NOMO-1 treated with dmso at 0.1 percent for 144 hours (cell line): ENCODE measurements around the gene L1CAM.
A peak's percentile ranks its signal among the peaks of the same experiment; 100 is the strongest.

Source experiments
- DNase-seq: peaks from one replicate; lab custom pipeline; 2025; ENCODE audit not compliant: unreplicated experiment; lab: John Stamatoyannopoulos, UW

L1CAM gene

DNA sequence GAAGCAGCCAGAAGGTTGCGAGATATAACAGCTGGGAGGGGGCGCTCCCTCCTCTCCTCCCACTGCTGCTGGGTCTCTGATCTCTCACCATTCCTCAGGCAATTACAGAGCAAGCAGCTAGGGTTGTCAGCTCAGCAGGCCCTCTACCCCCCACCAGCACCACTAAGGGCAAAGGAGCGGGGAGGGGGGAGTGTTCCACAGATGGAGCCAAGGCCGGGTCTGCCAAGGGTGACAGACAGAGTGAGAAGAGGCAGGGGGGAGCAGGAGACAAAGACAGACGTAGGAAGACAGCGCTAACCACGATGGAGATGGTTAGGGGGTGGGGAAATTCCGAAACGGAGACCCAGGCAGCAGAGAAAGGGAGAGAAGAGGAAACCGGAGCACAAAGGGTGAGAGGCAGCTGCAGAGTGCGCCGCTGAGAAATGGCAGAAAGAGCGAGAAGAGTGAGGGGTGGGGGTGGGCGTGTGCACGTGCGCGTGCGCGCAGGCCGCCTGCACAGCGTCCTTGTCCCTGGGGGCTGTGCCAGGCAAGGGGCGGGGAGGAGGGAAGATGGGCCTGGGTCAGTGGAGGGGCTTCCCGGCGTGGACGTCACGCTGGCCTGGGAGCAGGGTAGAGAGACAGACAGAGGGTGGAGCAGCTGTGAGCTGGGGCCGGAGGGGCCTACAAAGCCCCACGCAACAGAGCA, 6.9 kb downstream of the L1CAM start:
- DNase-seq, result no peak

DNA sequence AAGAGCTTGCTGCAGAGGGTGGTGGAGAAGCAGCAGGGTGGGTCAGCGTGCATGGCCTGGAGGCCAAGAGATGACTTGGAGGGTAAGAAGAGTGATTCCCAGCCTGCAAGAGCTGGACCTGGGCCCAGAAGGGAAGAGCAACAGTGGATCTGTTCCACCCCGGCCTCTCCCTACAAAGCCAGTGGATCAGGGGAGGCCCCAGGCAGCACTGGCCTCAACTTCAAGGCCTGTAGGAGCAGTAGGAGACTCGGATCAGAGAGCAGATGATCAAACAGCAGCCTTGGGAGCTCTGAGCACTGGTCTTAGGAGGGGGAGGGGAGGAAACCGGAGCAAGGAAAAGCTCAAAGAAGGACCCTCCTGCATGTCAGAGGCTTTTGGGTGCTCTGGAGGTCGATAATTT, 7.6 kb downstream of the L1CAM start:
- no peak for DNase-seq

DNA sequence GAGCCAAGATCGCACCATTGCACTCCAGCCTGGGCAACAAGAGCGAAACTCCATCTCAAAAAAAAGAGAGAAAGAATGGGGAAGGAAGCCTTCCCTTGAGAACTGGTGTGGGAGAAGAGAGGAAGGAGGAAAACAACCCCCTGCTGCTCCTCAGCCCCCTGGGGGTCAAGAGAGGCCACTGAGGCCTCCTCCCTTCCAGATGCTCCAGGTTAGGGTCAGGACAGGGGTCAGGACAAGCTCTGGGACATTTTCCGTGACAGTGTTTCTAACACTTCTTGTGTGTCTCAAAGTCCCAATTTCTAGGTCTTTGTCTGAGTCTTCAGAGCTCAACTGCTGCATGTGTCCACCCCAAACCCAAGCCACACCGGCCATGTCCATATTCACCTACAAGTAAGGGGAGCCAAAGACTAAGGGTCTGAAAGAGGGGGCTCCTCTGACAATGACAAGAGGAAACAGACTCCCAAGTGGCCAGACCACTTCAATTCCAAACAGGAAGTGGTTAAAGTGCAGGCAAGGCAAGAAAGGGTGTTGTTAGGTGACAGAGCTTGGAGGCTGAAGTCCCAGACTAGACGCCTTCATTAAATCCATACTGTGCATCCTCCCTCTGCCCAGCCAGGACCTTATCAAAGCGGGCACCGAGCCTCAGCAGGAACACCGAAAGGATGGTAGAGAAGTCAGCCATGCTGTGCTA, 8.3 kb downstream of the L1CAM start:
- DNase-seq, result no peak

DNA sequence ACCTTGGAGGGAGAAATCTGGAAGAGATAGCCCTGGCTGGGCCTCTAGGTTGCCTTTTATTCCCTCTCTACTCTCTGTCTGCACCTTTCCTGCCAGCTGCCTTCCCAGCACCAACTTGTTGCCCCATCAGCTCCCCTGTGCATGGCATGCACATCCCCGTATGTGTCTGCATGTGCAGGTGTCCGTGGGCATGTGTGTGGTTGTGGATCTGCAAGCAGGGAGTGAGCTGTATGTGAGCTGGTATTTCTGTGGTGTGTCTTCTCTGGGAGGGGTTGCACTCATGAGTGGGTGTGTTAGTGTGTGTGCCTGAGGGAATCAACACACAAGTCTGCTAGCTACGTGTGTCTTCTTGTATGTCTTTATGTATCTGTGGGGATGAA, 9.9 kb downstream of the L1CAM start:
- DNase-seq, result no peak

DNA sequence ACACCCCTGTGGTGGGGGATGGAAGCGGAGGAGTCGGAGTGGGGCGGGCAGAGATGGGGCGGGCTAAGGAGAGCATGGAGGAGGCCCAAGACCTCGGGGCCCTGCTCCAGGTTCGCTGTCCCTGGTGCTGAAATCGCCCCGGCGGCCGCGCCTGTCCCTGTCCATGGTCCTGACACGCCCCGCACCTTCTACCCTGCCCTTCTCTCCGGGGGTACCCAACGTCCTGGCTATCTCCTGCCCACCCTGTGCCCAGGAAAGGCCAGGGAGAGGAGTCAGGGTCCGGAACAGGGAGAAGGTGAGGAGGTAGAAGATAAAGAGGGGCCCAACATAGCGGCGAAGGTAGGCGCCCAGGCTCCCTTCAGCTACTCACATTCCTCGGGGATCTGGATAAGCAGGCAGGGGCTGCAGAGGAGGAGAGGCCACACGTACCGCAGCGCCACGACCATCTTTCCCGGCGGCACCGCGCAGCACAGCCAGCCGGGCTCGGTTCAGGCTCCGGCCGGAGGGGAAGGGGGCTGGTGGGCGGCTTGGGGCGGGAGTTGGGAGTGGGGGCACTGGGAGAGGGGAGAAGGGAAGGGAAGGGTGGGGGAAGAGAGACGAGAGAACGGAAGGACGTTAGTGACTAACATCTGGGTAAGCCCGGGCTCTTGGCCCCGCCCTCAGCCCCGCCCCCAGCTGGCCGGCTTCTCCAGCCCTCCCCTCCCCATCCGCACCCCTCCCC, 10.4 kb downstream of the L1CAM start:
- DNase-seq, result peak; percentile 26

- no peak for DNase-seq
Measured at GRCh38 chrX:153874366-153875125, 11.4 kb downstream of the L1CAM start.

DNA sequence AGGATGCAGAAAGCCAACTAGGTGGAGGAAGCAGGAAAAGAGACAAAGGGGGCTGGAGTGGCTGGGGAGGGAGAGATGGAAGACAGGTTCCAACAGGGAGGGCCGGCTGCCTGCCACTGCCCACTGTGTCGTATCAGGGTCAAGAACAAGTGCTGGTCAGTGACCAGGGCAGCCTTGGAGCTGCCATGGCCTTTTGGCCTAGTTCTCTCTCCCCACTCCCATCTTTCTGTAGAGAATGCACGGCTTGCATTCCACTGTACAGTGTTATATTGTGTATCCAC, 11.9 kb downstream of the L1CAM start:
- DNase-seq, result no peak

DNA sequence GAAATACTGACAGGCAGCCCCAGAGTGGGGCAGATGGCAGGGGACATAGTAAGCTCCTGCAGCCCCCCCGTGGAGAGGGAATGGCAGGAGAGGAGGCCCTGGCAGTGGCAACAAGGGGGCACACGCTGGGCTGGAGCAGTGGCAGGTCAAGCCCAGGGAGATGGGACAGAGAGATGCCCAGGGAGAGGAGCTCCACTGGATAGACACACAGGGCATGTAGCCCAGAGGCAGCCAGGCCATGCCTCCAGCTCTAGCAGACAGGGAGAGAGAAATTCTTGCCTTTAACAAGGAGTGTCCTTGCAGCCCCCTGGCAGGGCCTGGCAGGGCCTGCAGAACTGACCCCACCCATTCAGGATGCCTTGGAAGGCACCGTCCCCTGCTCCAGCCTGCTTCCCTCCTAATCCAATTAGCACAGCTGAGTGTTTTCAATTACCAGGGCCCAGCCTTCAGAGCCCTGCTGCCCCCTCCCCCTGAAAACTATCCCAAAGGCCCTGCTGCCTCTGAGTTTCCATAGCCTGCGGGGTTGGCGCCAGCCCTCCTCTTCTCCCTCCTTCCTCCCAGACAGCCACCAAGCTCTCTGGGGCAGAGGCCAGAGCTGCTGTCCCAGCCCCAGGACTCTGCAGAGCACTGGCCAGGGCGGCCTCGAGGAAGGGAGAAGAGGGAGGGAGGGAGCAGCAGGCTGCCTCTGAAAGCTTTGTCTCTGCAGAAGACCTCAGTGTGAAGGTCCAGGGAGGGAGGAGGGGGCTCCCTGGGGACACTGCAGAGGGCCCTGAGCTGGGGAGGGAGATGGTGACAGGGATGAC, 12.5 kb downstream of the L1CAM start:
- no peak for DNase-seq

GRCh38 chrX:153871946-153872878, 13.8 kb downstream of the L1CAM start:
- DNase-seq, result no peak

DNA sequence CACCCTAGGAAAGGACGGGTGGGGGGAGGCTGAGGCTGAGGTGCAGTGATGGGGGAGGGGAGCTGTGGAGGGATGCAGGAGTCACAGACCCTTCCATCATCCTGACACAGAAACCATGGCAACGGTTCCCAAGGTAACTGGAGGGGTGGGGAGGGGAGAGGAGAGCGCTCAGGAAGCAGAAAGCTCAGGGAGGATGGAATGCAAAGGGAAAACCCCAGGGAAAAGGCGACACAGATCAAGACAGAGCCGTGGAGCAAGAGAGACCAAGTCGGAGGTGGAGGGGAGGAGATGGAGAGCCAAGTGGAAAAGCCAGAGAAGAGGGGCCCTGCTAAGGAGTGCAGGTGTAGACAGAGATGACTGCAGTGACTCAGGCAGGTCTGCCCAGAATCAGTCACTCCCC, 14.5 kb downstream of the L1CAM start:
- DNase-seq, result no peak

DNA sequence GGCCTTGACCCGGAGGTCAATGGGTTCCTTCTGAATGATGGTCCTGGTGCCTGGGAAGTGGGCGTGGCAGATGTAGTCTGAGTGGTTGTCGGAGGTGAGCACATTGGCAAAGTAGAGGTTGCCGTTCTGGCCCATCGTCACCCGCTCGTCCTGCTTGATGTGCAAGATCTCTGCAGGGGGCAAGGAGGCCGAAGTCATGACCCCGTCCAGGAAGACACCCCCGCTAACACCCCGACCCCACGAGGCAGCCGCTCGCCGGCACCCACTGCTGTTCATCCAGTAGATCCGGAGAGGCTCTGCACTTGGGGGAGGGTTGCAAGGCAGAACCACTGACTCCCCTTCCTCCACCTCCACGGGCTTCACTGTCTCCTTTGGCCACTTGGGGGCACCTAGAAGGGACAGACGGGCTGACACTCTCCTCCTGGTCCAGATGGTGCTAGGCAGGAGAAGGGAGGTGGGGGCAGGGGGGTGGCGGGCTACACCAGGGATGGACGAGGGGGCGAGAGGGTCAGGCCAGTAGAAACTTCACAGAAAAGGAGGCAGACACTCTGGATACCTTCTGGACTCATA, 15.1 kb downstream of the L1CAM start:
- DNase-seq, result no peak

- DNase-seq, result no peak
Measured at GRCh38 chrX:153870288-153870690, 15.7 kb downstream of the L1CAM start.

DNA sequence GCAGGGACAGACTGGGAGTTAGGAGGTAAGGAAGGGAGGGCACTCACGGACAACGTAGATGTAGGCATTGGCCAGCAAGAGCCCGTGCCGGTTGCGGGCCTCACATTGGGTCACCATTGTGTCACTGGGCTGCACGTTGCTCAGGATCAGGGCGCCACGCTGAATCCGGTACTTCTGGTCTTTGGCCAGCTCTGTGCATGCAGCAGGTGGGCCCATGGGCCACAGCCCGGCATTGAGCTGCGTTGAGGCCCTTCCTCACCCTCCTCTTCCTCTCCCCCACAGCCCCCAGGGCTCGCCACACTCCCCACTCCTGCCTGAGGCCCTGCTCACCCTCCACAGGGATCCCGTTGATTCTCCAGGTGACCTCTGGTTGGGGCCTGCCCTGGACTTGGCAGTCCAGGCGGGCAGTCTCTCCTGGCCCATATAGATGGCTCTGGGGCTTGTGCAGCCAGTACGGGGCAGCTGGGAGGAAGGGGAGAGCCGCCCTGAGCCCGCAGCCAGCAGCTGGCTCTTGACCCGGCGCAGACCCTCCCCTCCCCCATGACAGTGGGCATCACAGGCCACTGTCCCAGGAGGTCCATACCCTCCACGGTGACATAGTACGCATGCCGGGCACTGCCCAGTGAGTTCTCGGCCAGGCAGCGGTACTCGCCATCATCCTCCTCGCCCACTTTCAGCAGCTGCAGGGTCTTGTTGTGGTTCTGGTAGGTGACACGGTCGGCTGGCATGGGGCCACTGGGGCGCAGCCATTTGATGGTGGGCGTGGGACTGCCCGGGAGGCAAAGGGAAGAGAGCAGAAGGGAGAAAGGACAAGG, 16.3 kb downstream of the L1CAM start:
- no peak for DNase-seq

- DNase-seq, result no peak
Measured at GRCh38 chrX:153868576-153869472, 17.1 kb downstream of the L1CAM start.

DNA sequence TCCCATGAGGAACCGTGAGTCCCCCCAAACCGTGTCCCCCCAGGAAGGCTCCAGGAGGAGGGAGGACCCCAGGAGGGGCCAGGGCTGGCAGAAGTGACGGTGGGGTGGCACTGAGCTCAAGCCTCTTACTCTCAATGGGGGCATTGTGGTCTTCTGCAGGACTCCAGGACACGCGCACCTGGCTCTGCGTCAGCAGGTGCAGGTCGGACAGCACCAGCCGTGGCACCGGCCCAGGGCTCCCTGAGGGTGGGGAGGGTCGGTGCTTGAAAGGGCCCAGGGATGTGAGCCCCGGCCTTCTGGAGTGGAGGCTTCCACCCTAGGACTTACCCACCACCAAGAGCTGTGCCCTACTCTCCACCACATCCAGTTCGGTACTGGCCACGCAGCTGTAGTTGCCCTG, 18.3 kb downstream of the L1CAM start:
- no peak for DNase-seq

DNA sequence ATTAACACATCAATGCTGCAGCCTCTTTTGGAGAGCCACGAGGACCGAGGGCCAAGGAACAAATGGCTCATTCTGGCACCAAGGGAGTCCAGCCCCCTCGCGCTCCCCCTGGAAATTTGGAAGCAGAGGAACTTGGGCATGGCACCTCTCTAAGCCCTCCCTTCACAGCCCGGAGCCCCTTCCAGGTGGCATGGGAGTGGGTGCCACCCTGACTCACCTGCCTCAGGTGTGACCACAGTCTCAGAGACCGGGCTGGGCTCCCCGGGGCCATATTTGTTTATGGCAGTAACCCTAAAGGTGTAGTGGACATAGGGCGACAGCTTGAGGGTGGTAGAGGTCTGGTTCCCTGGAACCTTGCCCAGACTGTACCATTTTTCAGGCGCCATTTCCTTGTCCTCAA, 18.8 kb downstream of the L1CAM start:
- no peak for DNase-seq

DNA sequence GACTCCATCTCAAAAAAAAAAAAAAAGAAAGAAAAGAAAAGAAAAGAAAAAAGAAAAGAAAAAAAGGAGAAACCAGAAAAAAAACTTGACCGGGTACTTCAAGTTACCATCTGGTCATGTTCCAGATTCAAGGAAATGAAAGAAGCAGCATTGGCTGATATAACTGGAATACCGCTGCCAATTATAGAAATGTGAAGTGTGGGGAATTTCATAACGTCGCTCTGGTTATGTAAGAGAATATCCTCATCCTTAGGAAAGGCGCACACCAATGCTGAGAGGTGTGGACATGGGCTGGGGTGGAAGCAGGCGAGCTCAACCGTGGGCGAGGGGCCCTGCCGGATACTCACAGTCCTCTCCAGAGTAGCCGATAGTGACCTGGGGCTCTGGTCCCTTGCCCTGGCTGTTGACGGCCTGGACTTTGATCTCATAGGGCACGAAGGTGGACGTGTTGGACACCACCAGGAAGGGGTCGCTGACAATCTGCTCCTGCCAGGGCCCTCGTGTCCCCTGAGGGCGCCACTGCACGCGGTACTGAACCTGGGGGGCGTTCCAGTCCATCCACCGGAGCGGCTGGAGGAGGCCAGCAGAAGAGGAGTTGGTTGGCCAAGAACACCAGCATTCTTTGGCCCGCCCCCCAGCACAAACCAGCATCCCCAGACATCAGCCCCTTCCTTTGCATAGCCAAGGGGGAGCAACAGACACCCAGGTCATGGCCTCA, 19.5 kb downstream of the L1CAM start:
- no peak for DNase-seq
